NCI-H82 treated with DMSO at 0.1 percent for 48 hours (cell line): ENCODE data around the gene IFT80.
A peak's percentile ranks its signal among the peaks of the same experiment; 100 is the strongest.

ENCODE experiments used
- DNase-seq: peaks from one replicate; lab custom pipeline; 2025; ENCODE audit not compliant: unreplicated experiment; lab: John Stamatoyannopoulos, UW

The IFT80 gene

GRCh38 chr3:160399125-160400029 lies at the start of gene IFT80, which contains the start of gene SMC4:
IFT80 (minus strand) TSS chr3:160399225; CDS start chr3:160384600, 14,625 bp downstream.
SMC4 (plus strand) TSS chr3:160399650; CDS start chr3:160400827, 1,177 bp downstream.
- peak; percentile 95 for DNase-seq

DNA sequence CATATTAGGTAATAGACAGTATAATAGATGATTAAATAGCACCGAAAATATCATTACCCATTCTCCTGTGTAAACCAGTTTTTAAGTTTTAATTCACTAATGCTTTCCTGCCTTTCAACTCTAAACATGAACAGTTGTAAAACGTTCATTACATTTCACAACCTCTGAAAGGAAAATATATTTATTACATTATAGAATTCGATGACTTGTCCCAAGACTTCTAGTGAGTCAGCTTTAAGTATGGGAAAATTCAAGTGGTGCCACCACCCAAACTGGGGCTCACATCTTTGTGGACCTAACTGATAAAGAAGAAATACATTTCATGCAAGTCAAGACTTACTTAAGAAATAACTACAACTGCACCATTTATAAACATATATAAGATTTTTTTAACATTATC lies 48.5 kb upstream of the IFT80 start:
- no peak for DNase-seq

- no peak for DNase-seq
These were observed 47.6 kb upstream of the IFT80 start for GRCh38 chr3:160446522-160447056.

DNA sequence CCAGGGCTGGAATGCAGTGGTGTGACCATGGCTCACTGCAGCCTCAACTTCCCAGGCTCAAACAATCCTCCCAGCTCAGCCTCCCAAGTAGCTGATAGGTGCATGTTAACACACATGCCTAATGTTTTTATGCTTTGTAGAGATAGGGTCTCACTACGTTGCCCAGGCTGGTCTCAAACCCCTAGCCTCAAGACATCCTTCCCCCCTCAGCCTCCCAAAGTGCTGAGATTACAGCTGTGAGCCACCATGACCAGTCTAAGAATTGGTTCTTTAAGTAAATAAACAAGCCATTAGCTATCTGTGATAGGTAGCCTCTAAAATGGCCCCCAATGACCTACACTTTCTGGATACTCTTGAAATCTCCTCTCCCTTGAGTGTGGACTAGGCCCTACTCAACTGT lies 46.8 kb upstream of the IFT80 start:
- DNase-seq, result no peak

- DNase-seq, result no peak
These were observed 45.4 kb upstream of the IFT80 start for GRCh38 chr3:160444411-160444810.

DNA sequence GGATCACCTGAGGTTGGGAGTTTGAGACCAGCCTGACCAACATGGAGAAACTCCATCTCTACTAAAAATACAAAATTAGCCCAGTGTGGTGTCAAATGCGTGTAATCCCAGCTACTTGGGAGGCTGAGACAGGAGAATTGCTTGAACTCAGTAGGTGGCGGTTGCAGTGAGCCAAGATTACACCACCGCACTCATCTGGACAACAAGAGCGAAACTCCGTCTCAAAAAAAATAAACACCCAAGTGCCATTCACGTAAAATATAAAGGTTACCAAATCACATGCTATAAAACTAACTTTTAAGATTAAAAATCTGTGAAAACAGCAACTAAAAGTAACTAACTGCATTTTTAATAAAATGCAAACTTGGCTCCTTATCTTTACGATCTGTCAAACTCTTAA lies 41.7 kb upstream of the IFT80 start:
- no peak for DNase-seq

DNA sequence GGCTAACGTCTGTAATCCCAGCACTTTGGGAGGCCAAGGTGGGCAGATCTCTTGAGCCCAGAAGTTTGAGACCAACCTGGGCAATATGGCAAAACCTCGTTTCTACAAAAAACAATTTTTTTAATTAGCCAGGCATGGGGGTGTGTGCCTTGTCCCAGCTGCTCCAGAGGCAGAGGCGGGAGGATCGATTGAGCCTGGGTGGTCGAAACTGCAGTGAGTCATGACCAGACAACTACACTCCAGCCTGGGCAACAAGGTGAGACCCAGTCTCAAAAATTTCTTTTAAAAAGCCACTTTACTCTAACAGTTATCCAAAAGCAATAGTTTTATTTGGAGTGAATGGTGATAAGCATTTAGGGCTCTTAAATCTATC lies 38.0 kb upstream of the IFT80 start:
- no peak for DNase-seq

- DNase-seq, result no peak
These were observed 36.7 kb upstream of the IFT80 start for GRCh38 chr3:160435747-160436146.

GRCh38 chr3:160435095-160435494 lies 36.1 kb upstream of the IFT80 start:
- no peak for DNase-seq

- DNase-seq, result no peak
These were observed 35.0 kb upstream of the IFT80 start for GRCh38 chr3:160434071-160434470.

GRCh38 chr3:160427832-160428424 lies 28.9 kb upstream of the IFT80 start:
- no peak for DNase-seq

DNA sequence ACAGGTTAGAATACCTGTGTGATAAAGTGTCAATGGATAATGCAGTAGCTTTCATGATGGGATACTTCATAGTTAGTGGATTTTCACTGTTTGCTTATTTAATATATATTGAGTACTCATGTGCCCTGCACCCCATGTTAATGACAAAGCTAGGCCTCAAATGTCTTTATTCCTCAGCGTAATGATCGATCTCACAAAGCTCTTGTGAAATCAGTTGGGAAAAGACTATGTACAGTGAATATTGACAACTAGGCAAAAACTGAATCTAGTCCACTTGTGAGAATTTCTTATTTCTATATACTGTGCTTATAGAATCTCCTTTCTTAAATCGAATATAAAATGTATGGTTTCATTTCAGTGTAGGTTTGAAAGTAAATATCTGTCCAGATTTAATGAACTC lies 18.3 kb upstream of the IFT80 start:
- no peak for DNase-seq

DNA sequence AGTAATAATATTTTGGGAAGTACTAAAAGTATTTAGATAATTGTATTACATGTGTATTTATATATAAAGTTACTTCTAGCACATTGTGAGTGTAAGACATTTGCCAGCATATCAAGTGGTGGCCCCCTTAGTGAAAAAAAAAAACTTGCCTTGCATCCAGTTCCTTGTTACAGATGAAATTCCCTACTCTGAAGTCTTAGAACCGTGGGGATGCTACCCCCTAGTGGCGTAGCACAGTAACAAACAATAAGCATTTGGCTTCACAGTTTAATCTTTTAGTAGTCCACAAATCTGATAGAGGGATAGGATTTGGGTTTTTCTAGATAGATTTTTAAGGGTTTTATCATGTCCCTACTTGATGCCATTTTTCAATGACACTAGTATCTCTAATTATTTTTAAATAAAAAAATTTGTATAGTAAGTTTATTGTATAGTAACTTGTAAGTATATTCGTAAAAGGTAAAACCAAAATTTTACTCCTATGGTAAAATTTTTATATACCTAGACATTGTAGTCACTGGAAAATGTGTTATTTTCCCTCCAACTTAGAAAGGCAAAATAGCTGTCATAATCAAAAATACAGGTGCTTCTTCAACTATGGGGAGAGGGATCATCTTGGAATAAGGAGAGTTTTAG lies 14.7 kb upstream of the IFT80 start:
- DNase-seq, result peak; percentile 66

GRCh38 chr3:160412477-160412876 lies 13.5 kb upstream of the IFT80 start:
- no peak for DNase-seq

DNA sequence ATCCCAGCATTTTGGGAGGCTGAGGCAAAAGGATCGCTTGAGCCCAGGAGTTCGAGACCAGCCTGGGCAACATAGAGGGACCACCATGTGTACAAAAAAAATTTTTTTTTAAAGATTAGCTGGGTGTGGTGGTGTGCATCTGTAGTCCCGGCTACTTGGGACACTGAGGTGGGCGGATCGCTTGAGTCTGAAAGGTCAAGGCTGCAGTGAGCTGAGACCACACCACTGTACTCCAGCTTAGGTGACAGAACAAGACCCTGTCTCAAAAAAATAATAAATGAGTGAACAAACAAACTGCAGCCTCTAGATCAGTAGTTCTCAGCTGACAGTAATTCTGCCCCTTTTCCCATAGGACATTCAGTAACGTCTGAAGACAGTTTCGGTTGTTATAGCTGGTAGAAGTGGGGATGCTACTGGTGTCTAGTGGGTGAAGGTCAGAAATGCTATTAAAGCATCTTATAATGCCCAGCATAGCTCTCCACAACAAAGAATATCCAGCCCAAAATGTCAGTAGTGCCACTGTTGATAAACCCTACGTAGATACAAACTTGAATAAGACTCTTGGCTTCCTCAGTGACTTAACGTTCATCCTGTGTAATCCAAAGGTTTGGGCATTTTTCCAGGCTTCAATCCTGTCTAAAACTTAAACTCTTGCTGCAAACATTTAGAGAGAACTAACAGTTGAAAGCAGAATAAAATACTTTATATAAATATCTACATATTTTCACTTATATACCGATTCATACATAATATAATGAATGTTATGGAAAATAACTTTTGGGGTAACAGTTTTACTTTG lies 11.0 kb upstream of the IFT80 start:
- no peak for DNase-seq

DNA sequence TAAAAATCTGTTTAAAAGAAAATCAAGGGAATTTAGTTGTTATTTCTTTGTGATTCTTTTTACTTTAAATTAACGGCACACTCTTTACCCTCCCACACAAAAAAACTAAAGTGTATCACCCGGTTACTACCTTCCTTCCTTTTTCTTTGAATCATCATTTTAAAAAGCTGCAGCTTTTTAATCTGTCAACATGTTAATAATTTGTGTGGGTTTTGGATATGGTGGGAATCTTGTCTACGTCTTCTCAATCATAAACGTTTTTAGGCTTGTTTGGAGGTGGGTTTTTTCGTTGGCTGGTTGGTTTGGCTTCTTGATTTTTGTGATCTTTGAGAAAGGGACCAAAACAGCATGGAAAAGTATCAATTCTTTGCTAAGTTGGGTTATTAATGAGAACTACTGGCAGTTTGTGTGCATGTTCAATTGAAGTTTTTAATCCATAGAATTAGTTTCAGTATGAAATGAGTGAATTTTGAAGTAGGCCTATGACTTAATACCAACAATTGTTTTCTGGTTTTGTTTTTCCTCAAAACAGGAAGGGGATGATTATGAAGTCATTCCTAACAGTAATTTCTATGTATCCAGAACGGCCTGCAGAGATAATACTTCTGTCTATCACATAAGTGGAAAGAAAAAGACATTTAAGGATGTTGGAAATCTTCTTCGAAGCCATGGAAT lies 4.9 kb upstream of the IFT80 start:
- no peak for DNase-seq

DNA sequence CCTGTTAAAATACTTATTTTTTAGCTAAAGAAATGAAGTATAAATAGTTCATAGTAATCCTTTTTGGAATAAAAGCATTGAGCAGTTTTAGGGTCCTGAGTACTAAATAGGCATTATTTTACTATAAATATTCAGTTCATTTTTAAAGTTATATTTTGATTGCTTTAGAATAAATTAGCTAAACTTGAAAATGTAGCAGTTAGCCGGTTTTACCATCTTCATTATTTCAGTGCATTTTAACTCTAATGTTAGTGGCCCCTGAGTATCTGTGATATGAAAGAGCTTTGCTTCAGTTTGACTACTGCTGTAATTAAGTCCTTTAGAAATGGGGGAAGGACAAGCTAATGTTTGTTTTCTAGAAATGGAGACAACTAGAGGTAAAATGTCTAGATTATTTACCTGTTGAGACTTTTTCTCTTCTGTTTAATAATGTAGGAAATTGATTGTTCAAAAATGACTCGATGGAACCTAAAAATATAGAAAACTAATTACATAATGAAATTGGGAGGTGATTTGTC lies 4.1 kb upstream of the IFT80 start:
- DNase-seq, result no peak

- no peak for DNase-seq
These were observed 3.4 kb upstream of the IFT80 start for GRCh38 chr3:160402221-160403027.
